TTC549 (cell line): ENCODE measurements around the gene PANX1.

Experiments
- FAIRE-seq: peaks from 2 replicates; lab custom pipeline; 2012; peaks lifted over from hg19 to GRCh38; lab: Jason Lieb, UNC

Gene PANX1

DNA sequence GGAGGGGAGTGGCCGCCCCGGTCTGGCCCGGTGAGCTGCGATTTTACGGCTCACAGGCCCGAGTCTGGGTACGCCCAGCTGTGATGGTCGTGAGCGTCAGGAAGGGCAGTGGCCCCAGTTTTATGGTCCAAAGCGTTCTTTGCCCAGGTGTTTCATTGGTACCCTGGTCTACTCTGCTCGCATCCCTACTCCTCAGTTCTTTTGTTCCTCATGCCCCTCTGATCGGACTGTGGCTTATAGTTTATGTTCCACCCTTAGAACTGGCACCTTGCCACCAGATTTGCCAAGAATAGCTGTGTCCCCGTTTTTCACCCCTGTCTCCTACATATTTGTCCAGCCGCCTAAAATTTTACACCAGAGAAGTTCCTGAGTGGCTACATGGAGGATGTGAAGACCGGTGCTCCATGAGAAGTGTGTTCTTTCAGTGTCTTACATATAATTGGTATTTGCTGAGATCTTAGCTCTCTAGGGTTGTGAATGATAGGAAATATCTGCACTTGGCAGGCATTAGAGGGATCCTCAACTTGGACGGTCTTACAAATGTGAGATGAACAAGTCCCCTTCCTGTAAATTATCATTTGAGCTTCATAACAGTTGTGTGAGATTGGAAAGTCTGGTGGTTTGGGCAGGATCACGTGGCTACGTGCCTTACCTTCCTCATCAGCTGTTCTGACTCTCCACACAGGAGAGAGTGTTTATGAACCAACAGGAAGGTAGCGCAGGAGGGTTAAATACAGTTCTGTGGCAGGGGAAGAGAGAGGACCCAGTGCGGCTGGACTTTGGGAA, 1.1 kb downstream of the PANX1 start:
- no peak for FAIRE-seq

DNA sequence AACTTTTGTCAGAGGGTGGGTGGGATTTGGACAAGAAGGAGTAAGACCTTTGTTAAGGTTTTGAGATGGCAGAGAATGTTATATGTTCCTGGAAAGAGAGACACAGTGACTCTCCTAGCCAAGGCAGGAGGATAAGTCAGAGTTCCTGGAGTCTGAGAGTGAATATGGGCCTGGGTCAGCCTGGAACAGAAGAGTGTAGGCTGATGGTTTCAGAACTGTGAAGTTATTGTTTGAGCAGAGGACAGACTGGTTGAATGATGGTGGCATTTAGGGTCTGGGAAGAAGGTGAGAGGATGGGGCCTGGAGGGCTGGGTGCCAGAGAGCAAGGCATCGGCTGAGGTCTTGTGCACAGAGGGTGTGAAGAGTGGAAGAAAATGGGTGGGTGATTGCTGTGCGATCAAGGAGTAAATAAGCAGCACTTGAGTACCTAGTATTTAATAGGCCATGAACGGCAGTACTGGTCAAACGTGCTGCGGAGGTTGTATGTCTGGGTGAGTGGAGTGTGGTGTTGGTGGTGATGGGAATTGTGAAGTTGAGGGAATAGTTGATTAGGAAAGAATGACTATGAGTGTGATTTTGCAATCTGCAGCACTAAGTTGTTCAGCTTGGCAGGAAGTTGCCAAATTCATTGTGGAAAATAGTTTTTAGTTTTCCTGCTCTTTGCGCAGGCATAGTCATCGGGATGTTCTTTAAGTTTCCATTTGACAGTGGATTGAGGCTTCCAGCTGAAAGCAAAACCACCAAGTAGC, 1.8 kb downstream of the PANX1 start:
- no peak for FAIRE-seq

DNA sequence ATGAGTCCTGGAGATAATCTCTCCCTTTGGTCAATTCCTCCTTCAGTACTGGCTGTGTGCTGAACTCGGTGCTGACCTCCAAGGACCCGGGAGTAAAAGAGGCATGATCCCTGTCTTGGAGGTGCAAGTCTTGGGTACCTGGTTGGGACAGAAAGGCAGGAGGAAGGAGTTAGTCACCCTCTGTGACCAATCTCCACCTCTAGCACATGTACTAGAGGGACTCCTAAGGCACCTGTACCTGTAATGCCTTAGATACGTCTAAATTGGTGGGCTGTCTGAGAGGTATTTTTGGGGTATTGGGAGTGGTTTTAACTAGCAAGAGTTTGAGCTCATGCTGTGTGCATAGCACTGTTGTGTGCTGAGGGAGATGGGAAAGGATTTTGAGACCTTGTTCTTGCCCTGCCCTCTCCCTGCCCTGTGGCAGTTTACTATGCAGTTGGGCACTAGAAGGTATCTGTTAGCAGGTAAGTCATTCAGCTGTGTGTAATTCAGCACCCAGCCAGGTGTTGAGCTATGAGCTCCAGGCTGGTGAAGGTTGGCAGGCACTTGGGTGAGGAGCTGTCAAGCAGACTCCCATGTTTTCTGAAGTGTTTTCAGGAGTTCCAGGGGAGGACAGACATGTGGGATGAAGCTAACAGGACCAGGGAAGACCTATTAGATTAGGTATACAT, 2.5 kb downstream of the PANX1 start:
- FAIRE-seq: no peak

DNA sequence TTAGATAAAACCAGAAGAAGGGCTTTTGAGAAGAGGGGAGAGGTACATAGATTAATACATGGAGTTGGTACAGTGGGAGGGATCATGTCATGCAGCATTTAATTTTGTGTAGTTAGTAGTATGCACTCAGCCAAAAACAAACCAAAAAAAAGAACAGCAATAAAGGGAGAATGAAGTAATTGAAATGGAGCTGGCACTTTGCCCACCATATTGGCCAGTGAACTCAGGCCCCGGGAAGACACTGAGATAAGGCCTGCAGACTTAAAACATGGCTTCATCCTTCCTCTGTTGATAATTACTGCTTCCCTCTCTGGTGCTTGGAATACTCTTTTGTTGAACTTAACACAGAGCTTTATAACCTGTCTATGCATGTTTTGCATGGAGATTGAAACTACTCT, 3.1 kb downstream of the PANX1 start:
- no peak for FAIRE-seq

DNA sequence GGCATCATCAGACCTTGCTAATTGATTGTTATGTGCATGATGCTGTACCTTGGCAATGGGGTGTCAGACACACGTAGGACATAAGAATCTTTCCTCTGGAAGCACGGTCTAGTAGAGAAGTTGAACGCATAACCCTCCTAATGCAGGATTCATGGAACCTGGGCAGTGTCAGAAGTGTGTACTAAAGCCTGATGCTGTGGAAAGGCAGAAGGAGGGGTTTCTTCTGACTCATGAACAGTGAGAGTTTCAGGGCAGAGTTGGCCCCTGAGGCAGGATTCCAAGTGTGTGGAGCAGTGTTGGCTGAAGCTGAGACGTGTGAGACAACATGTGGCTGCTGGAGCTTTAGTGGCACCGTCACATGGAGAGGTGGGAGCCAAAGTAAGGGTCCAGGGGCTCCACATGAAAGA, 3.5 kb downstream of the PANX1 start:
- no peak for FAIRE-seq

DNA sequence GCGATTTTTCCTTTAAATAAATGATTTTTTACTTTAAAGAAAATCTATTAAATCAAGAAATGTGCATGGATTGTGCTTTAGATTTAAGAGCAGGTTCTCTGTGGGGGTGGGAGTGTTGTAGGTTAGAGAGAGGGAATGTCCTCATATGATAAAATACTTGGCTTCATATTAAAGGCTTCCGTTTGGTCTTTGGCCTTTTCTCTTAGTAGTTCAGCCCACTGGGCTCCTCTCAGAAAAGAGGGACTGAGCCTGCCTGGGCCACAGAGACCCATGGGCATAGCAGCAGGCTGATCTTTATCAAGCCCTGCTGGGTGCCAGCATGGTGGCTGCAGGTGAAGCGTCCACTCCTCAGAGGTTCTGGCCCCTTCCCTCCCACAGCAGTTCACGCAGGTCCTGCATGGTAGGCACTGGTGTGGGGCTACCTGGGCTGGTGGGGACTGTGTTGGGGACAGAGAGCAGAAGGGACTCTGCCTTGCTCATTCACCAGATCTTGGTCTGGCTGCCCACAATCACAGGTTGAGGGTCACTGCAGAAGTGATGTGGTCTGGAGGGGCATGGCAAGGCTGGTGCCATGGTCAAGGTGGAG, 4.3 kb downstream of the PANX1 start:
- FAIRE-seq: no peak

DNA sequence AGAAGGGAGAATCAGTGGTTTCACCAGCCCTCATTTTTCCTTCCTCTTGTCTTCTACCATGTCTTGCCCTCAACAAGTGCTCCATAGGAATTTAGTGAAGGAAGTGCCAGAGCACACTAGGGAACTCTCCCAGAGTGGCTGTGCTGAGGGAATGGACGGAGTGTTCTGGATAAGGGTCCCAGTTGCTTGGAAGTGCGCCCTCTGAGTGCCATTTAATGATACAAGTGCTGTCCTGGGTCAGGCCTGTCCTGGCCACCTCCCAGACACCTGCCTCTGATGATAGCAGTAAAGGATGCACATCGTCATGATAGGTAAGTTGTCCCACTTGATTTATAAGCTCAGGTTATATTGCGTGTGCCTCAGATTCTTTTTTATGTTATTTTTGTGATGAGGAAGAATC, 5.1 kb downstream of the PANX1 start:
- no peak for FAIRE-seq

DNA sequence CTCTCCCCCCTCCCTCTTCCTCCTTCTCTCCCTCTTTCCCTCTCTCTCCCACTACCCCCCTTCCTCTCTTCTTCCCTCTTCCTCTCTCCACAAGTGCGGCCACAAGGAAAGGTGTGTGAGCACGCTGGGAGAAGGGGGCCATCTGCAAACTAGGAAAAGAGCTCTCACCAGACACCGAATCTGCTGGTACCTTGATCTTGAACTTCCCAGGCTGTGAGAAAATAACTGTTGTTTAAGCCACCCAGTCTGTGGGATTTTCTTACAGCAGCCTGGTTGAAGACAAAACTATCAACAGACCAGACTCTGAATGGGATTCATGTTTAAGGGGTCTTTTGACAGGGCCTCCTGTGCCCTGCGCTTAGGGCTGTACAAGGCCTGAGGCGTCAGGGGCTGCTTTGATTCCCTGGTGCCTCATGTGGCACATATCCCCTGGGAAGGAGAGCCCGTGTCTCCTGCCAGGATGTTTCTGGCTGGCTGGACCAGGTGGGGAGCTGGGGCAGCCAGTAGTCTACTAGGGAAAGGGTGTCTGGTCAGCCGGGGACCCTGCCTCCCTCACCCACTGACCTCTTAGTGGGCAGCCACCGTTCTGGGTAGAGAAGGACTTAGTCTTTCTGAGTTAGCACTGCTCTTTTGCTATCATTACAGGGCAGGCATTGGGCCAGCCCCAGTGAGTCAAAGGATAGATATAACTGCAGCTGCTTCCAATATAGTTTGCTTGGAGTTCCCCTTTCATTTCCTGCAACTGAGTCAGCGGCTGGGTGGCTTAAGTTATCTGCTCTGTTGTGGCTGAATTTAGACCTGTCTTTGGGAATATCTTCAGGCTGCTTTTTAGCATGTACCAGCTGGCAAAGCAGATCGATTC, 6.2 kb downstream of the PANX1 start:
- FAIRE-seq: no peak

DNA sequence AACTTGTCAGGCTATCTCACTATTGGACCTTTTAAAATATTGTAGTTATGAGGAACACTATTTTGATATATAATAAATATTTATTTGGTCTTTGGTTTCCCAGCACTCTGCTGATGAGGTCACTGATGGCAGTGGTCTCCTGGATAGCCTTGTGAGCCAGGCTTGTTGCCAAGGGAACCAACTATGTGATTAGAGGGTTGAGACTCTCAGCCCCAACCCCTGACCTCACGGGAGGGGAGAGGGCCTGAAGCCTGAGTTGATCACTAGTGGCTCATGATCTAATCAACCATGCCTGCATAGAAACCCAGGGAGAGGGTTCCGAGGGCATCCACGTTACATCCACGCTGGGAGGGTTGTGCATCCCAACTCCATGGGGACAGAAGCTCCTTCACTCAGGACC, 10.8 kb downstream of the PANX1 start:
- FAIRE-seq: no peak

DNA sequence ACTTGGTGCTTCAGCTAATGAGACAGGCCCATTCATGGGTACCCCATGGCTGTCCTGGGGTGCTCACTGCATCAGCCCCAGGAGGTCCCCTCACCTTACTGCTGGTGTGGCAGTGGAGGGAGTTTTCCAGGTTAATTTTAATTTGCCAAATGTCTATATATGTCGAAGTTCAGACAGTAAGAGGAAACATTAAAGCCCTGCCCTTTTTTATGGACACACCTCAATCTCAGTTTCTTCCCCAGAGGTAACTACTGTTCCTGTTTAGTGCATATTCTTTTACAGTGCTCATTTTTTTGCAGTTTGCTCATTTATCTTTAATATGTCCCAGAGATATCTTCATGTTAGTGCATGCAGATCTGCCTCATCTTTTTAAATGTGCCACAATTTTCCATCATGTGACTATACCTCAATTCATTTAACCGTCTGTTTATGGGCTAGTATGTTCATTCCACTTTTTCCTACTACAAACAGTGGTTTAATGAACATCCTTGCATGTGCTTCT, 11.6 kb downstream of the PANX1 start:
- FAIRE-seq: no peak

DNA sequence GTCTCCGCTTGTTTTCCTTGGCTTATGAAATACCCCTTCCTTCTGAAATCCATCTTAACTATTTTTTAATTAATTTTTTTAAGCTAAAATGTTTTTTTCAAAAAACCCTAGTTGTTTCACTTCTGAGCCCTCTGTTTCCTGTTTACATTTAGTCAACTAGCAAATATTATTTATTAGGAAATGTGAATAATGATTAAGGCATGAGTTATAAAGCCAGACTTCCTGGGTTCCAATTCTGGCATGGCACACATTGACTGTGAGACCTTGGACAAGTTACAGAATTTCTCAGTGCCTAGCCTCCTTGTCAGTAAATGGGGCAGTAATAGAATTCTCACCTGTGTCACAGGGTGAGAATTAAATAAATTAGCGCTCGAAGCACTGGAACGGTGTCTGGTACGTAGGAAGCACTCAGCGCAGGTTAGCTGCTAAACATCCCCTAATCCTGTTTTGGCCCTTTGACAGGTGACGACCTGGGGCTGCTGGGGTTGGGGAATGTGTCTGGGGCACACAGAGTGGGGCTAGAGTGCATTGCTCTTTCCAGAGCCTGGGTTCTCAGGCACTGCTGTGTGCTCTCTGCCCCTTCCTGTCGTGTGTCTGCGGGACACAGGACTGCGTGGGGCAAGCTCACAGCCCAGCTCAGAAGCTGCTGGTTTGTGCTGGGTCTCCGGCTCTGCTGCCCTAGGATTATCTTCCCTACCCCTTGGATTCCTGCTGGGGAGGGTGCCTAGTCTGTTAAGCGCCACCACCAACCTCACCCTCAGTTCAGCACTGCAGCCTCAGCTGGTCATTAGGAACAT, 13.1 kb downstream of the PANX1 start:
- FAIRE-seq: no peak

DNA sequence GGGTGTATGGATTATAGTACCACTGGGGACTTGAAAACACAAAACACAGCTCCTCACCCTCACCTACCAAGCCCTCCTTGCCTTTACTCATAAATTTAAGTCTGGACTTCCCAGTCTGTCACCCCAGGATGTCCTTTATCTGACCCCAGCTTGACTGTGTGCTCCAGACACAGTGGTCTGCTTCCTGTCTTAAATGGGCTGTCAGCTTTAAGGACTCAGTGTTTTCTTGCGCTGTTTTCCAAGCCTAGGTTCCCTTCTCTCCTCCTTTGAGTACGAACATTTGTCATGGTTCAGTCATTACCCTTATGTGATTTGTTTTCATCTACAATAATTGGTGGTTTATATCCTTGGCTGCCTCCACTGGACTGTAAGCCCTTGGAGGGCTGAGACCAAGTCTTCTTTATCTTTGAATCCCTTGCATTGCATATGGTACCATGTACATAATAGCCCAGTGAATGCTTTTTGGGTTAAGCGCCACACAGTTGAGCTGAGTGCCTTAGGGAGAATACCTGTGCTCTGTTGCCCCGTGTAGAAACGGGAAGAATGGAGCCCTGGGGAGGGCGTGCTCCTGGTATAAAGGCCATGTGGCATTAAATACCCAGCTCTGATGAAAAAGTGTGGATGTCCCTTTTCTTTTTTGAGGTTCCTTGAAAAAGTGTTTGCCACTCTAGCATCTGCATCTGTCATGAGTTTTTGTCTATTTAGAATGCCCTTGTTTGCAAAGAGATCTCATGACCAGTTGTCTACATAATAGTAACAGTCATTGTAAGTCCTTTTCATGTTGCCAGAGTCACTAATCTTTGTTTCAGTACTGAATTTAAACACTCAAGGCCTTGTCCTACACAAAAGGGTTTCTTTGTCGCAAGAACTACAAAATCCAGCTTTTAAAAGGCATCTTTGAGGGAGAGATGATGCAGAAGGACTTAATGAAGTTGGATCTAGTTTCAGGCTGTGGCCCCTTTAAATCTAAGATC, 14.0 kb downstream of the PANX1 start:
- FAIRE-seq: no peak

DNA sequence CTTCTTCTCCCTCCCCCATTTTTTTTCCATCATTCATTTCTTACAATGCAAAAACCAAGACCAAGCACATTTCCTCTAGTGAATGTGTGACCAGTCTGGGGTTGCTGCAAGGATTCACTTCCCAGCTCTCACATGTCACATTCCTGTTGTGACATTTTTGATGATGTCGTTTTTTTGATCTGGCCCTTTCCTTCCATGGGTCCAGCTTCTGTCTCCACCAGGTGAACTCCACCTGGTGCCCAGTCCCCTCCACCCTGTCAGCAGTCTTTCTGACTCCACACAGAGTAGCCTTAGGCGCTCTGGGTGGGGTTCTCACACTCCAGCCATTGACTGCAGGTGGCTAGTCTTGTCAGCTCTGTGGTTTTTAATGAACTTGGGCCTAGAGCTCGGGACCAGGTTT, 15.6 kb downstream of the PANX1 start:
- FAIRE-seq: no peak

DNA sequence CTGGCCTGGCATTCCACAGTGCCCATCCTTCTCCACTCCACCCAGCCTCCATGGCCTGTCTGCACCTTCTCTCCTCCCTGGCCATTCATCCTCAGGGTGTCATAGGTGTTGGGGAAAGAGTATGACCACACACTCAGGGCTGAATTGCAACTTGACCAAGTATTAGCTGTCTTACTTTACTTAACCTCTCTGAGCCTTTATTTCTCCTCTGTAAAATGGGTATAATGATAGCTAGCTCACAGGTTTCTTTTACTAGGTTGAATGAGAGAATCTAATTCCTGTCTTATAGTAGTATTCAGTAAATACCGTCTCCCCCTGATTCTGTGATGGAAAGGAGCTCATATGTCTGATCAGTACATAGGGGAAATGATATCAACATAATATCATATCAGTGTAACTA, 16.0 kb downstream of the PANX1 start:
- no peak for FAIRE-seq

DNA sequence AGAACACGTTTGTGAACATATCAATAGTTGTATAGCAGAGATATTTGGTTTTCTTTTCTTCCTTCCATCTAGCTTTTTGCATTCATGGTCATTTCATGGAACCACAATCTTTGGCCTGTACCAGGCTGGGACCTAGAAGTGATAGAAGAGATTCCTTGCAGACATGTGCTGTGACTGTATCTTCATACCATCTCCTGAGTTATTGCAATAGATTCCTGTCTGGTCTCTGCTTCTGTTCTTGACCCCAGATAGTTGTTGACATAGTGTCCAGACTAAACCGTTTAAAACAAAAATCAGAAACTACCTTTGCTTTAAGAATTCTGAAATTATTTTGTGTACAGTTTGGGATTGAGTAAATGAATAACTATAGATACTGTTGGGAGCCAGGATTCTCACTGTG, 16.8 kb downstream of the PANX1 start:
- no peak for FAIRE-seq

DNA sequence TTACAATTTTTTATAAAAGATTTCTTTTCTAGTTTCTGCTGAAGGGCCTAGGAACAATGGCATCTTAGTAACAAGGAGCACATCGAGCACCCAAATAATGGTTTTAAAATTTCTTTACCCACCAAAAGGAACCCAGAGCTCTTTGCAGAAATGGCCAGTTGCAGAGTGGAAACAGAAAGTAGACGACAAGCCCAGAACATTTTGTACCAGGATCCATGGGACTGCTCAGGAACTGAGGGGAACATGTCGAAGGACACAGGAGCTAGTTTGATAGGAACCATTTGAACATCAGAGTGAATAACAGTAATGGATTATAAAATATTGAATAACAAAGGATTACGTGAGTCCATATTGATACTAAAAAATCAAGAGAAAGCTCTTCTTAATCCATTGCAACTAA, 17.3 kb downstream of the PANX1 start:
- no peak for FAIRE-seq

DNA sequence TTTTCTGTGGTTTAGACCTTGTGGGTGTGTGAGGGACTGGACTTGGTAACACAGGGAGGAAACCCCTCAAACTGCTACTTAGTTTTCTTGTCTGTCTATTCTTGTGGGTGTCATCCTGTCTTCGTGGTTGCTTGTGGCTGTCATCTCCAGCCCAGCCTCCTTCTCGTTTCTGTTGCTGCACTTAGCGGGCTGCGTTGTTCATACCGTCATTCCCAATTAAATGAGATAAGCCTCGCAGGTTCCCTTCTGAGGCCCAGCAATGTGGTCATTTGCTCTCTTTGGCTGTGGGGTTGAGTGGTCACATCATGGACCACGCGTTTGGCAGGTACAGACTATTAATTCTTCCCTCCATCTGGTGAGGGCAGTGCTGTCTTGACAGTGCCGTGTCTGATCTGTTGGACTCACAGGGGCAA, 18.8 kb downstream of the PANX1 start:
- FAIRE-seq: no peak

DNA sequence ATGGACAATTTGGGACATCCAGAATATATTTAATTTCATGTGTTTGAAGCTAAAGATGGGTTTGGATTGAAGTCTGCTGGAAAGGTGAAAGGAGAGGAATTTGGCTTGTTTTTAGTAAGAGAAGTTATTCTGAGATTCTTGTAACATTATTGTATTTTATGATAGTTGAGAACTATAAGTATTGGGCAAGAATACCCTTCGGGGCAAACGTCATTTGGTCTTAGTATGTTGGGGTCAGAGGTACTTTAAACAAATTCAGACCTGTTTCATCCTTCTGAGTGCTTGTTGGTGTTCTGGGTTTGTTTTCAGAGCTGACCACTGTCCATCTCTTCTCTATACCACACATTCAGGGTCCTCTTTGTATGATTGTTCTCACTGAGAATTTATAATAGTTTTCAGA, 19.5 kb downstream of the PANX1 start:
- FAIRE-seq: no peak

DNA sequence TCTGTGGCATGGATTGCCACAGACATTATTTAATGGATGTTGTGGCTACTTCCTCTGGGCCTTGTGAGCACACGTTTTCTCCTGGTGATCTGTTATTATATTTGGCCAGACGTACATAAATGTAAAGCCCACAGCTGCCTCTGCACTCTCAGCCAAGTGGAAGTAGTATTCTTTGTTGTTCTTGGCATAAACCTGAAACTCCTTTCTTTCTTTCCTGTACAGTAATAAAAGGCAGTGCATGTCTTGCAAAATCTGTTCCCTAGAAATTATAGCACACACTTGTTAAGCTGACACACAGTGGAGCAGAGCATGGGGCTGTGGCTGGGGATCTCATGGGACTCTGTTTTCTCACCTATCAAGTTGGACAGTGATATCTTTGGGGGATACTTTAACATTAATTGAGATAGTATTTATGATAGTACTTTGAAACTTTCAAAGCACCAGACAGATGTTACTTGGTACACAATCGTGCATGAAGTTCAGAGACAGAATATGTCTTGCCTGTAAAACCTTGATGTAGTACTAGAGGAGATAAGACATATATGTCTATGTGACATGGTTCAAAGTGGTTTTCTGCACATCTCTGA, 20.9 kb downstream of the PANX1 start:
- FAIRE-seq: no peak
